Measurements from ENCODE around the gene EXD2. TPM values are rescaled to one million over a fixed set of nuclear protein-coding genes. Genes with fewer than 3 reads are reported as not detected.

EXD2 gene
- total RNA-seq, 1 donor from 2014 or later, result 21.0 TPM

DNA sequence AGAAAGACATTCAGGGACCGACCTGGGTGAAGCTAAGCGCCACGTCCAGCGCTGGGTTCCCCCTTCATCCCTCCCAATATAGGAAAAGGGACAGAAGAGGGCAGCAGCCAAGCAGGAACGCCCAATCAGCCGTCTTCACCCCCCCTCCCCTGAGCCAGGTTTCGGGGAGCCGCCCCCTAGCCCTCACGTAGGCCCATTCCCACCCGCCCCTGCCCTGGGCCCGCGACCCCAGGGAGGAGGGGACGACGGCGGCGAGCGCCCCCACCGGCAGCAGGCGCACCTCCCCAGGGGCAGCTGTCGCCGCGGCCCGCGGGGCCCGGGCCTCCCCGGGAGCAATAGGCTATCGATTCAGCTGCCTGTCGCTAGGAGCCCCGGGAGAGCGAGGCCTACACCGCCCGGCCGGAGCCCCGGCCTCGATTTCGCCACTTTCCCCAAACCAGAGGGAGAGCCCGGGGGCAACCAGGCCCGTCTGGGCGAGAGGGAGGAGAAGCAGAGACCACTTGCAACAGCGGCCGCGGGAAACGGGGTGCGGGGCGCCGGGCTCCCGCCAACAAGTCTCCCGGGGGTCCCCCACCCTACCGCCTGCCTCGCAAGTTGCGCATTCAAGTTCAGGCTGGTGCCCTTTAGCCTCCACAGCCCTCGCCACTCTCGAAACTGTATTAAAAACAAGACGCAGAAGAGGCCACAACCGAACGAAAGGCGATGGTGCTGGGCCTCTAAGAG, 39.7 kb upstream of the EXD2 start:
- Mint-ChIP-seq H3K36me3 (ENCODE audit: low read depth, unreplicated experiment) (peaks cover 19% of the 10 kb centered on the region), H3K4me1 (ENCODE audit: unreplicated experiment) (peaks cover 30% of the 10 kb centered on the region), H3K27ac (ENCODE audit: unreplicated experiment) (peak overlapping the region; percentile 95), H3K9me3 (ENCODE audit: unreplicated experiment) (no peaks in the 10 kb centered on the region), H3K4me3 (ENCODE audit: unreplicated experiment) (peak overlapping the region; percentile 96), H3K27me3 (ENCODE audit: unreplicated experiment) (peaks cover 9% of the 10 kb centered on the region)
- peak; percentile 84 for DNase-seq (ENCODE audit: low spot score)
- TF ChIP-seq, protein P1, sequence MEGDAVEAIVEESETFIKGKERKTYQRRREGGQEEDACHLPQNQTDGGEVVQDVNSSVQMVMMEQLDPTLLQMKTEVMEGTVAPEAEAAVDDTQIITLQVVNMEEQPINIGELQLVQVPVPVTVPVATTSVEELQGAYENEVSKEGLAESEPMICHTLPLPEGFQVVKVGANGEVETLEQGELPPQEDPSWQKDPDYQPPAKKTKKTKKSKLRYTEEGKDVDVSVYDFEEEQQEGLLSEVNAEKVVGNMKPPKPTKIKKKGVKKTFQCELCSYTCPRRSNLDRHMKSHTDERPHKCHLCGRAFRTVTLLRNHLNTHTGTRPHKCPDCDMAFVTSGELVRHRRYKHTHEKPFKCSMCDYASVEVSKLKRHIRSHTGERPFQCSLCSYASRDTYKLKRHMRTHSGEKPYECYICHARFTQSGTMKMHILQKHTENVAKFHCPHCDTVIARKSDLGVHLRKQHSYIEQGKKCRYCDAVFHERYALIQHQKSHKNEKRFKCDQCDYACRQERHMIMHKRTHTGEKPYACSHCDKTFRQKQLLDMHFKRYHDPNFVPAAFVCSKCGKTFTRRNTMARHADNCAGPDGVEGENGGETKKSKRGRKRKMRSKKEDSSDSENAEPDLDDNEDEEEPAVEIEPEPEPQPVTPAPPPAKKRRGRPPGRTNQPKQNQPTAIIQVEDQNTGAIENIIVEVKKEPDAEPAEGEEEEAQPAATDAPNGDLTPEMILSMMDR (IDR thresholded peaks at IDR 0.05; ENCODE audit: unreplicated experiment), result peak; percentile 73

DNA sequence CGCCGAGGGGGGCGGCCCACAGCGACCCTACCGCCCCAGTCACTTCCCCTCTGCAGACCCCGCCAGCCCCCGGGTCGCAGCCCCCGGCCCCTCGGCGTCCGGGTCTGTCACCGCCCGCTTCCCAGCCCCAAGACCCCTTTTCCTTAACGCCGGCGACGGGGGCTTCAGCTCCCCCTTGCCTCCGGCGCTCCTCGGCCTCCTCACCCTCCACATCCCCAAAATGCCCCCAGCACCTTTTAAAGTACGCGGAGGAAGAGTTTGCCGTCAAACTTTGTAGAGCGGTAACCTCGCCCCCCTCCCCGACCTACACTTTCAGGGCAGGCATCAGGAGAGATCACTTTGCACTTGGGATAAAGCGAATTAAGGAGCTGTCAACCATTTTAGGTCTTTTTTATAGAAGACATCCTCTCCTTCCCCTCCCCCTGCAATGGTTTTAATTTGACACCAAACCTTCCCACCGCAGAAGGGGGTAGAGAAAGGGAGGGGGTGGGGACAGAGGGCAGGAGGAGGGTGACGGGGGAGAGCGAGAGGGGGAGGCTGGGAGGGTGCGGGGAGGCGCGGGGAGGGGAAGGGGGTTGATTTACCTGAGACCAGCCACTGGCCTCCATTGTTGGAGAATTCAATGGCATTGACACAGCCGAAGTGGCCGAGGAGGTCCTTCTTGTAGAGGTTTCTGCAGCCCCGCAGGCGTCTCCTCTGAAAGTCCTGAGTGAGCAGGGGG, 39.0 kb upstream of the EXD2 start:
- TF ChIP-seq, protein P1 (IDR thresholded peaks at IDR 0.05; ENCODE audit: unreplicated experiment), result no peak
- DNase-seq (ENCODE audit: low spot score), result peak; percentile 35
- no peaks in the 10 kb centered on the region for H3K9me3 Mint-ChIP-seq (ENCODE audit: unreplicated experiment)
- H3K27ac Mint-ChIP-seq (ENCODE audit: unreplicated experiment), result peak overlapping the region; percentile 83
- H3K27me3 Mint-ChIP-seq (ENCODE audit: unreplicated experiment), result peaks cover 9% of the 10 kb centered on the region
- peaks cover 19% of the 10 kb centered on the region for H3K36me3 Mint-ChIP-seq (ENCODE audit: low read depth, unreplicated experiment)
- peaks cover 30% of the 10 kb centered on the region for H3K4me1 Mint-ChIP-seq (ENCODE audit: unreplicated experiment)
- H3K4me3 Mint-ChIP-seq (ENCODE audit: unreplicated experiment), result peak overlapping the region; percentile 95

DNA sequence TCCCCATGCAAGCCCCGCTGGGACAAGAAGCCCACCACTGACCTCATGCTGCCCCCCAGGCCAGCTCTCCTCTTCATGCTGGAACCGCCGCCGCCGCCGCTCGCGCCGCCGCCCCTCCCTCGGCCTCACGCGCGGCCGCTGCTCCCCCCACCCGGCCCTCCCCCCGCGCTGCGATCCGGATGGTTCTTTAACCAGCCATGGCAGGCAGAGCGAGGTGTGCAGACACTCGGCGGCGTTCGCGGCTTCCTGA, 38.5 kb upstream of the EXD2 start, which contains the start of gene DCAF5:
Gene DCAF5, minus strand, starts transcription at position 218 of the 250 bp plus-strand sequence. Its CDS starts 141 bp downstream, at position 77.
- Mint-ChIP-seq H3K4me3 (ENCODE audit: unreplicated experiment) (peak within 1 kb of the TSS; percentile 95), H3K4me1 (ENCODE audit: unreplicated experiment) (peaks cover 30% of the 10 kb centered on the region), H3K27ac (ENCODE audit: unreplicated experiment) (peak within 1 kb of the TSS; percentile 91), H3K36me3 (ENCODE audit: low read depth, unreplicated experiment) (peaks cover 15% of the 10 kb centered on the region), H3K27me3 (ENCODE audit: unreplicated experiment) (peaks cover 9% of the 10 kb centered on the region), H3K9me3 (ENCODE audit: unreplicated experiment) (no peaks in the 10 kb centered on the region)
- DNase-seq (ENCODE audit: low spot score), result no peak
- TF ChIP-seq, protein P1 (IDR thresholded peaks at IDR 0.05; ENCODE audit: unreplicated experiment), result no peak

DNA sequence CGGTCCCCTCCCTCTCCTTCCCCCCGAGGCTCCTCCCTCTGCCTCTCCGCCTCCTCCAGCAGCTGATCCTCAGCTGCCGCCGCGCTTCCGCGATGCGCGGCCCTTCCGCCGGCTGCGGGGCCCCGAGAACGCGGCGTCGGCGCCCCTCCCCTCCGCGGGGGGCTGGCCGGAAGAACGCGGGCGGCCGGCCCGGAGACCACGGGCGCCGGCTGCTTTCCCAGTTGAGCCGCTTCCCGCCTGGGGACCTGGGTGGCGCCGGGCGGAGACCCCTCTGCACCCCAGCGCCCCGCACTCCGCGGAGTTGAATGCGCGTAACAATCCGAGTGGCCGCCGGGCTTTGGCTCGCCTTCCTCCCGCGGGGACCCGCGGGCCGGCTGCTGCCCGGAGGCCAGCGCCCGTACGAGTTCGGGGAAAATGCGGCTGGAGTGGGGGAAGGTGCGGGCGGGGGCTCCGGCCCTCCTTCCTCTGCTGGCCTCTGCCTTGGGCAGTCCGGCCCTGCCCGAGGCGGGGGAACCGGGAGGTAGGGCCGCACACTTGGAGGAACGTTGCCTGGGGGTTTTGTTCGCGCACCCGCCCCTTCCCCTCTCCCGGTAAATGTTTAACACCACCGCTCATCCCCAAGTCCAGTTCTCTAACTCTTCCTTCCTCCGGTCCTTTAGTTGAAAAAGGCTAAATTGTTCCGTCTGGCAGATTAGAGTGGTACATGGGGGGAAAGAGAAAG, 38.0 kb upstream of the EXD2 start:
- Mint-ChIP-seq H3K4me1 (ENCODE audit: unreplicated experiment) (peaks cover 30% of the 10 kb centered on the region), H3K36me3 (ENCODE audit: low read depth, unreplicated experiment) (peaks cover 13% of the 10 kb centered on the region), H3K27ac (ENCODE audit: unreplicated experiment) (peak overlapping the region; percentile 91), H3K9me3 (ENCODE audit: unreplicated experiment) (no peaks in the 10 kb centered on the region), H3K4me3 (ENCODE audit: unreplicated experiment) (peak overlapping the region; percentile 95), H3K27me3 (ENCODE audit: unreplicated experiment) (peaks cover 9% of the 10 kb centered on the region)
- peak; percentile 86 for DNase-seq (ENCODE audit: low spot score)
- TF ChIP-seq, protein P1 (IDR thresholded peaks at IDR 0.05; ENCODE audit: unreplicated experiment), result no peak

All from endothelial cell (in vitro differentiated cells).